SIG-M5 treated with dmso at 0.1 percent for 504 hours (cell line): Measurements from ENCODE around the gene FGF10.

Source experiments
- DNase-seq: peaks from one replicate; lab custom pipeline; 2025; ENCODE audit not compliant: unreplicated experiment; lab: John Stamatoyannopoulos, UW

FGF10 gene

DNA sequence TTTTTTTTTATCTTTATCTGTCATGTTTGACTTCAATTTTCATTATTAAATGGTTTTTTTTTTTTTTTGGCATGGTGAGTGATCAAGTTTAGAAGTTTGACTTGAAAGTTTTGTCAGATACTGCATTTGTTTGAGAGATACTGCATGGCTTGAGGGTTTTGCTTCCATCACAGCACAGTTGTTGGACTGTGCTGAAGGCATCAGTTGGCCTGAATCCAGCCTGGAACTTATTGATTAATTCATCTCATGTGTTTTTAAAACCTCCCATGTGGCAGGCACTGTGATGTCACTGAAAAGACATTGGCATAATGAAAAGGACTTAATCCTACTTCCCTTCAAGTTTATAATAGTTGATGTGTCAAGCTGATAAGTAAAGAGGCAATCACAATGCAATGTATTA lies 128.4 kb downstream of the FGF10 start:
- DNase-seq: no peak

DNA sequence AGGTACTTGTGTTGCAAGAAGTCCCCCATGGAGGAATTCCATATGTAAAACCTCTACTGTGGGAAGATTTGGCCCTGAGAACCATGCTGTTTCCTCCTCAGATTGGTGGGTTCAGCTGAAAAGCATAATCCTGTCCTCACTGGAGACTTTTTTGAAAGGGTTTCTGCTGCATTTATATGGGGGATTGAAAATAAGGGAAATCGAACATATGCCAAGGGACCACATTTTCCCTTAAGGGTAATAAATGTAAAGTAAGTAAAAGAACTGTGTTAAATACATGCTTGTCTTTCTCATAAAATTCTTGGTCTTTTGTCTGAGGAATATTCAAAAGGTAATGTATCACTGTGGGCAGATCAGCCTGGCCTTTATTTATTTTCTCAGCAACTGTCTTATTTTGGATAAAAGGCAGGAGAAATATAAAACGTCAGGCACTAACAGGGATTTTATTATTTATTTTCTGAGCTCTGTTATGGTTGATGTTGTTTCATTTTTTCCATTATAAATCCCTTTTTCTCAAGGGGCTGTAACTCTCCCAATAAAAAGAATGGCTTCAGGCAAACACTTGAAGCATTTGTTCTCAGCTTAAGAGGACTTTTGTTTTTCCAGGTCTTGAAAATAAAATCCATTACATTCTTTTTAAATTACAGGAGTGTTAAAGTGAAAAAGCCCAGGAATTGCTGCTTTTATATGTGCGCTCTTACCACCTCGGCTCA lies 131.4 kb downstream of the FGF10 start:
- no peak for DNase-seq

DNA sequence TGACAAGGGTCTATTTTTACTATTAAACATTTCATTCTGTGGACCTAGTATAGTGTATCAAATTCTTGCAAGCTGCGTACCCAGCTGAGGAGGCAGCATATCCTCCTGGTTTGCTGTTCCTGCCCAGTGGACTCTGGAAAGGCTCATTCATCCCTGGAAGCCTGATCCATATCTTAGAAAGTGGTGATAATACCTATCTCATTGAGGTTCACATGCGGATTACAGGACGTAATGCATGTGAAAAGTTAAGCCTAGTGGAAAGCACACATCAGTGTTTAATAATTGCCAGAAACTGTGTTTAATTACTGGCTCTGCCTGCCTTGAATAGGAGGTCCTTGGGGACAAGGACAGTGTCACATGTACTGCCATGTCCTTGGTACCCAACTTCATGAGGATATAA lies 132.0 kb downstream of the FGF10 start:
- DNase-seq: no peak
